GM18858 (cell line): ENCODE measurements around the gene TTI1.

Experiments used
- ATAC-seq: cut with Tn5 transposase; IDR thresholded peaks from one replicate; pipeline ENCODE4 v1.9.1; 2021; ENCODE audit not compliant: unreplicated experiment

Gene TTI1

DNA sequence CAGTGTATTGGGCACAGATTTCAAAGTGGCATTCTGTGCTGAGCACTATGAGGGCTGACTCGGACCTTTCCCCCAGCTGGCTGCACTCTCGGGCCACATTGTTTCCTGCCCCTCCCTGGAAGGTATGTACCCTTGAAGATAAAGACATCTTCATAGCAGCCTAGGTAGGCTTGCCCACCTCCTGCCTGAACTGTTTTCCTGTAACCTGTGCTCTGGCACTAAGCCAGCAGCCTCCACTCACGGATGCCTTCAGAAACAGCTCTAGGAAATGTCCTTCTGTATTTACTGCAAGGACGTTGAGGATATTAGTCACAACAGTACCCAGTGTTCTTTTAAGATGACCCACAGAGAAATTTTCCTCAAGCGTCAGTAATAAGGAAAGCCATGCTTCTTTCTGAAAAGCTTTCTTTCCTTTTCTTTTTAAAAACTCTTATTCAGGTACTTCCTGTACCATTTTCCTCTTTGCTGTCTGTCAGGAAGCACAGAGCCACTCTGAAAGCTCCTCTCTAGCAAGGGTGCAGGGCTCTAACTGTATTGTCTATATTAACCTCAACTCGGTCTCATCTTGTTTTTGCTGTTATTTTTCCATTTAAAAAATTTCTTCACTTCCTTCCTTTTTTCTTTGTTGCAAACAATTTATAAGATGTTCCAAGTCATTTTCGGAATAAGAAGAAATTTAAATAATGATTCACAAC is 43.5 kb downstream of the TTI1 start:
- no peak for ATAC-seq

GRCh38 chr20:37988306-37988954 is 44.8 kb downstream of the TTI1 start:
- no peak for ATAC-seq

DNA sequence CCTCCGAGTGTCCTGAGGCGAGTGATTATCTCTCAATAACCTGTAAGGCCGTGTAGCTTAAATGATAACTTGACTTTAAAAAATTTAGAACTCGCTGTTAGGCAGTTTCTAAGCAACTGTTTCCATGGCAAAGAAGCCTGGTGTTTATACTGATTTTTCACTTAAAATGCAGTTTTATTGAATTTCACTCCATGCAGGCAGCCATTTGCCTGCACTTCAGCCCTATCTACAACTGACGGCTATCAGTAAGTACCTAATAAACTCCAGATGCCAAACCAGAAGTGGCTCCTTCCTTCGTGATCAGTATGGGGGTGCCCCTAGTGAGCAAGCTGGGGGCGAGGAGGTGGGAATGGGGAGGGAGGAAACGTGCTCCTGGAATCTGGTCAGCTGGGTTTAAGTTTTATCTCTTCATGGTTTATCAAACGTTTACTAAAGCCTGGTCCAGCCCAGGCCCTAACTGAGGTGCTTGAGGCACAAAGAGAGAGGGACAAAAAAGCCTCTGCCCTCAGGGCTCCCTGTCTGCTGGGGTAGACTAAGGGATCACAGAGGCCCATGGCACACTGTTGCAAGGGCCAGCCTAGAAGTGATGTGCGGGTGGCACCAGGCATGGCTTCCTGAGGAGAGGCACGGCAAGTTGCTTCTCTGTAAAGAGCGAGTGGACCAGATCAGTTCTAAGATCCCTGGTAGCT is 45.5 kb downstream of the TTI1 start:
- no peak for ATAC-seq

GRCh38 chr20:37986873-37987601 is 46.2 kb downstream of the TTI1 start:
- no peak for ATAC-seq

DNA sequence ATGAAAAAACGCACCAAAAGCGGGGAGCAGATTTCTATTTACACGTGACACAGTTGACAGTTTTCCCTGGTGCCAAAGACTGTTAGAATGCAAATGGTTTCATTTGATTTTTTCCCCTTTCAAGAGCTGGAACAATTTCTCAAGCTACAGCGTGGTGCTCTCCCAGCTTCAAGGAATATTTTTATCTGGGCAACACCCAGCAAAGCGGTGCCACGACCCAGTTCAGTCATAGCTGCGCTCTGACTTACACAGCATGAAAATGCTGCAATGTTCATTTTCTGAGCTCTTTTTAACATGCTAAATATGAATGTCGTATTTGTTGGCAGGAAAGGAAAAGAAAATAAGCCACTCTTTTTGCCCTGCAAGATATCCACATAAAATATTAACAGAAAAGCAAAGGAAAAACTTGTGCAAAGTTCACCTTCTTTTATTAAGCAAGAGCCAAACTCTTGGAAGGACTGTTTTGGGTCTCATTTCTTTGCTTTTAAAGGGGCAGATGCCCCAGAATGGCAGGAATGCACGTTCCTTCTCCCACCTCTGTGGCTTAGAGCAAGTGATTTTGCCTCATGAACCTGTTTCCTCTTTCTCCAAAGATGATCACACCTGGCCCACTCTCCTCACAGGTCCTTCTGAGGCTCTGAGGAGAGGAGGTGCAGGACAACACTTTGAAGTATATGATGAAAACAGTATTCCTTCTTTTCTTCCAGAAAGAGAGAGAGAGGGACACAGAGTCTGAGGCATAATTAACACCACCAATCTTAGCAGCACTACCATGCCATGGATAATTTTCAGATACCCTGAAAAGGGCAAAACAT is 47.0 kb downstream of the TTI1 start:
- no peak for ATAC-seq

DNA sequence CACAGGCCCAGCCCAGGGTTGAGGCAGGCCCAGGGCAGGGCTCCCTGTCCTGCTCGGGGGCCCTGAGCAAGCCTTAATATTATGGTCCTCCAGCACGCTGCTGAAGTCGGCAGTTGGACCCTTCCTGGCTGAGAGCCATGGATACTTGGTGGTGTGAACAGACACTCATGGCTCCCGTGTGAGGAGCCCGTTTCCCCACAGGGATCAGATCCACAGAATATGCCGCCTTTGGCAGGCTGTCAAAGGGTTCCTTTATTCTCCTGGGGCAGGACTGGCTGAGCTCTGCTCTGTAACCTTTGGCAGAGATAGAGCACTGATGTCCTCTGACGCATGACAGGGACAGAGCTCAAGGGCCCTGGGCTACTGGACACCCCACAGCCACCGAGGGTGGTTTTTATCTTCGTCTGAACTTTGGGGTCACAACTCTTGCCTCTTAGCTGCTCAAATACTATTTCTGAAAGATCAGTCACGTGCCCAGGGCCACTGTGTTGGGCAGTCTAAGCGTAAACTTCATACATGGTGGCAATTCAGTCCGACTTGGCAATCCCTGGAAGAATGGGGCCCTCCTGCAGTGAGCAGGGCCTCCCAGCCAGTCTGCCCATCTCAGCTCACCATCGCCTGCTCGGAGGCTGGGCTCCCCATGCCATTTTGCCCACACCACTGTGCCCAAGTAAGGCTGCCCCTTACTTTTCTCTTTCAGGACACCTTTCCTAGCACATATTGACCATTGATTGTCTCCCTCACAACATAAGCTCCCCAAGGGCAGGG is 49.1 kb downstream of the TTI1 start:
- no peak for ATAC-seq

DNA sequence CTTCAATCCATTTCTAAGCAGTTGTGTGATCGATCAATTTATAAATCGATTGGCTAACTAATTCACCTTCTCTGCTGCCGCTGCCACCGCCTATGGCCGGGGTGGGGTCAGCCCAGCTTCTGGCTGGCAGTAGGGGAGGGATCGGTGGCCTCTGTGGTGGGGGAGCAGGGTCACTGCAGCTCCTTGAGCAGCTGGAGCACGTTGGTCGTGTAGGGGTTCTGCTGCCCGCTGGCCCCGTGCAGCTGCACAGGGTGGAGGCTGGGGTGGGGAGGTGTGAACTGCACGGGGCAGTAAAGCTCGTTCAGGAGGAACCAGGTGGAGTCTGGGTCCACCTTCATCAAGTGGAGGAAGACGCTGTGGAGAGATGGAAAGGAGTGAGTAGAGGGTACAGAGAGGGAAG is 50.0 kb downstream of the TTI1 start:
- ATAC-seq = no peak

DNA sequence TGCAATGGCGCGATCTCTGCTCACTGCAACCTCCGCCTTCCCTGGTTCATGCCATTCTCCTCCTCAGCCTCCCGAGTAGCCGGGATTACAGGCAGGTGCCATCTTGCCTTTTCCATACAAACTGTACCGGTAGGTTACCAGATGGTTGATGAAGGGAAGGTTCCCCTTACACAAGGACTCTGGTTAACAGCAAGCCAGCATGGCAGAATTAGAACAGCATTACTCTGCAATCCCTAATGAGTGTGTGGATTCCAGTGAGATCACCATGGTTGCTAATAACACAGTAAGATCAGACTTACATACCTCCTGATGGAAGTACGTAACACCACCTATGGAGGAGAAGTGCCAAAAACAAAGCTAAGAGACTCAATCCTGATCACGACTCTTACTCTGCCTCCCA is 51.7 kb downstream of the TTI1 start:
- no peak for ATAC-seq

- no peak for ATAC-seq
Observed at GRCh38 chr20:37980876-37981275, 52.4 kb downstream of the TTI1 start.

GRCh38 chr20:37980383-37980782 is 52.9 kb downstream of the TTI1 start:
- no peak for ATAC-seq

DNA sequence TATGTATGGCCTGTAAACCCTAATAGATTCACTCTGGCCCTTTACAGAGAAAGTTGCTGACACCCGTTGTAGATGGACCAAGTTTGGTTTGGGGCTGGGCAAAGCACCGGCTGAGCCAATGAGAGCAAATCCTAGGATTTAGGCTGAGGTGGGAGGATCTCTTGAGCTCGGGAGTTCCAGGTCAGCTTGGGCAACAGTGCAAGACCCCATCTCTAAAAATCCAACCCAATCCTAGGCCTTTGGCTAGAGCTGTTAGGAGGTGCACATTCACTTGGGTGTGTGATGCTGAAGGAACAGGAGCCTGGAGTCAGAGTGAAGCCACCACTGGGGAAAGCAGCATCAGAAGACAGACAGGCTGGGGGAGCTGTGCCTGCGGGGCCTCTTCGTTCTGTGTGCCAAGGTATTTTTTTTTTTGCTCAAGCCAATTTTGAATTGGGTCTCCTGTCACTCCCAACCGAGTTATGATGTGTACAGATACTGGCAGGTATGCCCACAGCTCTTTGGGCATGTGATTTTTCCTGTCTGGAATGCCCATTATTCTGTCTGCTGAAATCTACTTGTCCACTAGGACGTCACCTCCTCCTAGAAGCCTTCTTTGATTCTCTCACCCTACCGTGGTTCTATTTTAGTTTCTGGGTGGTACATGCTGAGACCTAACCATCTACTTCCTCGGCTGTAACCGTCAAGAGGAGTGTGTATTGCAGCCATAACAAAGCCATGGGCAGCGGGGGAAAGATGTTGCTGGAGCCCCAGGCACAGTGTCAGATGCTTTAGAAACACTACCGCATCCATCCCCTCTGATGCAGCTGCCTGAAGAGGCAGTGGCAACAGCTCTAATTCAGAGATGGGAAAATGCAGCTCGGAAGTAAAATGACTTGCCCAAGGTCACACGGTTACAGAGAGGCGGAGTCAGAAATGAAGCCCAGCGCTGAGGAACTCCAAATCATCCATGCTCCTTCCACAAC is 54.0 kb downstream of the TTI1 start:
- ATAC-seq = no peak

- no peak for ATAC-seq
Observed at GRCh38 chr20:37977786-37978185, 55.5 kb downstream of the TTI1 start.

DNA sequence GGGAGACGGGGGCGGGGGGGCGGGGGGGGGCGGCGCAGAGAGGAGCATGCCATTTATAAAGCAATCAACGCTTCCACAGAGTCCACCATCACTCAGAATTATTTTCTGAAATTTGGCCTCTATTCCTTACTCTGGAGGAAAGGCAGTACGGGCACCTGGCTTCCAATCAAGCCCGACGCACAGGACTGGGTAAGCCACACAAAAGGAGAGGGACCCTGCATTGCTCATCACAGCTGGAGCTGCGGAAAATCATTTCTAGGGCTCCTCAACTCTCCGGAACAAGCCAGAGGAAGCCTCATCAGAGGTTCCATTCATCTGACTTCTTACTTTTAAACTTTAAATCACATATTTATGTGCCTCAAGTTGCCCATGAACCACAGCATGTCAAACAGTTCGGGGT is 55.9 kb downstream of the TTI1 start:
- ATAC-seq = no peak

DNA sequence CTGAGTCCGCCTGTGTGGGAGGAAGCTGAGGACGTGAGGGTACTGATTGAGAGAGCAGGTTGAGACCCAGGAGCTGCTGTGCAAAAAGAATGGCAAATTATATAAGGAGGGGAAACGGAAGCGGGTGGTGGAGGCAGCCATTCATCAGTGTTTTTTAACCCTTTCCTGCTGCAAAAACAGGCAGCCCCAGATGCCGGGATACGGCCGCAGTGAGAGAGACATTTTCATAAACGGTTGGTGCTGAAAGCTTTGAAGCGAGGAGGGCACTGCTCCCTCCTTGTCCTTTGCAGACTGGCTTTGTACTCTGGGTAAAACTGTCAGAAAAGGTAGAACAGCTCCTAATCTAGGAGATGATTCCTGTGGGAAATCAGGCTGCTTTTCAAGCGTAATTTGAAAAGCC is 56.4 kb downstream of the TTI1 start:
- ATAC-seq = no peak

GRCh38 chr20:37973059-37973910 is 60.0 kb downstream of the TTI1 start:
- no peak for ATAC-seq

DNA sequence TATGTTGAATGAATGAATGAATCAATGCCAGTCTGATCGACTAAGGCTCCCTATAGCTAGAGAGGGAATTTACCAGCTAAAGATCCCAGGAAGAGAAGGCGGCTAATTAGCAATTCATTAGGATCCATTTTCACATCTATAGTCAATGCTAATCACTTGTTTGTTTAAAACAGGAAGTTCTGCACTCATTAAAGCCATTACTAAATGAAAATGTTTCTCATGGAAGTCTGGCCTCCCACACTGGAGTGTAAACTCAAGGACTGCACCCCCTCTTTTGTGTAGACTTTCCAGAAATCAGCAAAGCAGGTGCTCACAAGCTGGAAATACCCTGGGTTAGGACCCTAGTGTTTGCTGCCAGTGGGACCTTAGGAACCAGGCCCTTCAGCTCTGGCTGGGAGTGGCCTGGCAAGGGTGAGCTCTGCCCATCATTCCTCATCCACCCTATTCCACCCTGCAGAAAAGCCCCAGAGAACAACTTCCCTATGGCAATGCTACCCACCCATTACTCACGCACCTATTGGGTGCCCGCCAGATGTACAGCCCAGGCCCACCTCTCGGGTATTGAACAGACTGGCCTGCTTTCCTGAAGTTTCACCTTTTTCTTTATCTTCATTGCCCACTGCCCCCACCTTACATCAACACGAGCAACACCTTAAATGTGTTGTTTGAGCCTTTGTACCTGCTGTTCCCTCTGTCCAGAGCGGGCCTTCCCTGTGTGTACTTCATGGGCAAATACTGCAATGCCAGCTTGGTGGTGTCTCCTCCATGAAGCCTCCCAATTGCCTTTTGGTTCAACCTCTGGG is 60.8 kb downstream of the TTI1 start:
- no peak for ATAC-seq

DNA sequence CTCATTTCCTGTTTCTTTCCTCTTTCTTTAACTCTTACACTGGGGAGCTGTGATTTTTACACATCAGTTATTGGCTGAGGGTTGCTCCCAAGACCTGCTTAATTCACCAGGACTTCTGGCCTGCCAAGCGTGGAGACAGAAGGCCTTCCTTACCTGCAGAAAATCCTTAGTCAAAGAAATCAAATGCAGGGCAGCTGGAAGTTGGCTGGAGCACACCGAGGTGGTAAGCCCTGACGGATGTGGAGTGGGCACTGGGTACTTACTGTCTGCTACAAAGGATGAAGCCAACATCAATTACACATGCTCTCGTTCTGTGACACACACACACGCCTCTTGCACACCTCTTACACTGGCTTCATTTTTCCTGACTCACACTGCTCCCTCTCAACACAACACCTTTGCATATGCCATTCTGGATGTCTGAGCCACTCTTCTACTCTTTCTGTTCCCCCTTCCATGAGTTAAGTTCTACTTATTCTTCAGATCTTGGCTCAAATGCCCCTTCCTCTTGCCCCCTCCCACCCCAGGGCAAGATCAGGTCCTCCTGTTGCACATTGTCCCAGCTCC is 61.6 kb downstream of the TTI1 start:
- ATAC-seq = no peak
